Transverse colon (tissue), 4 donors: Measurements from ENCODE around the gene CENPS. TPM values are rescaled to one million over a fixed set of nuclear protein-coding genes. Genes with fewer than 3 reads are reported as not detected.

ENCODE experiments used
- DNase-seq: peaks from one replicate; pipeline ENCODE4 v3.0.0-alpha.2; 2019
- H3K27ac ChIP-seq, 4 donors: fragments of 200-600 bp; sonication (generic); 2 replicates each; pipeline ENCODE4 v1.5.1; 2016 to 2018; ENCODE audit warnings: inconsistent platforms in 4 of 4
- H3K27me3 ChIP-seq: fragments of 200-600 bp; sonication (generic); 2 replicates; pipeline ENCODE4 v1.5.1; 2017; ENCODE audit warnings: inconsistent platforms
- H3K36me3 ChIP-seq, 4 donors: fragments of 200-600 bp; sonication (generic); 2 replicates each; pipeline ENCODE4 v1.5.1; 2017 to 2019; ENCODE audit warnings: inconsistent platforms in 4 of 4
- H3K4me1 ChIP-seq, 4 donors: fragments of 200-600 bp; sonication (generic); 2 replicates each; pipeline ENCODE4 v1.5.1; 2017 to 2020; ENCODE audit warnings: inconsistent platforms in 4 of 4
- H3K4me3 ChIP-seq, 4 donors: fragments of 200-600 bp; sonication (generic); 1 replicate in 1 of 4; 2 replicates in 3 of 4; pipeline versions ENCODE4 v1.5.1 to v1.6.1; 2017 to 2019; ENCODE audit warnings: inconsistent platforms in 4 of 4
- H3K9me3 ChIP-seq, 2 donors: fragments of 200-600 bp; sonication (generic); 2 replicates each; pipeline ENCODE4 v1.5.1; 2017 to 2019; ENCODE audit warnings: inconsistent platforms in 2 of 2
- EP300 ChIP-seq: sonication (generic); formaldehyde crosslinking; IDR thresholded peaks from one replicate; pipeline ENCODE4 v1.6.1; 2017; ENCODE audit warnings: antibody characterized with exemption, low read depth
- POLR2A ChIP-seq: fragments of 450-650 bp; IDR thresholded peaks from one replicate; pipeline ENCODE4 v1.6.1; 2016; ENCODE audit warnings: antibody characterized with exemption, mild to moderate bottlenecking, moderate library complexity
- POLR2AphosphoS5 ChIP-seq, 3 donors: sonication (generic); formaldehyde crosslinking; IDR thresholded peaks; one replicate each; pipeline ENCODE4 v1.6.1; 2016; ENCODE audit warnings: antibody characterized with exemption in 3 of 3
- WGBS, 2 donors: methylation state at CpG; one replicate each; pipeline ENCODE4 v1.1.5; 2018; ENCODE audit warnings: low coverage in 1 of 2; 5-methylcytosine and 5-hydroxymethylcytosine counted together
- in situ Hi-C, 4 donors: fragments of 200-750 bp; cut with MboI; loops; one replicate each; pipeline versions ENCODE4 v1.15.0 to v1.15.1; 2017; ENCODE audit warnings: low sequenced_read_pairs in 3 of 4, low pct_ligation_motif_present in 1 of 4, low pct_unique_long_range_greater_than_20kb in 1 of 4
- intact Hi-C: fragments of 100-400 bp; cut with DNase I; formaldehyde crosslinking; loops from one replicate; pipeline ENCODE4 v1.15.1; 2023; ENCODE audit warnings: low total_unique reads
- total RNA-seq, 4 donors: library from RNA; depleted of rRNA; stranded (reverse); fragments of >200 nt; gene quantifications; one replicate each; pipeline ENCODE4 v1.1.0, GENCODE V29; 2016
- TF ChIP-seq, protein P1 (sequence below), 5 experiments: fragments of 200-600 bp in 3 of 5; fragments of 450-650 bp in 2 of 5; sonication (generic) in 3 of 5; IDR thresholded peaks; 1 replicate in 2 of 5; 2 replicates in 3 of 5; pipeline ENCODE4 v1.5.1; 2016 to 2017; ENCODE audit warnings: antibody characterized with exemption in 5 of 5, inconsistent platforms in 3 of 5, mild to moderate bottlenecking in 2 of 5, moderate library complexity in 1 of 5

Gene CENPS
- total RNA-seq, 4 donors from 2014 or later: 6.8 to 8.2 TPM; not detected in 2

DNA sequence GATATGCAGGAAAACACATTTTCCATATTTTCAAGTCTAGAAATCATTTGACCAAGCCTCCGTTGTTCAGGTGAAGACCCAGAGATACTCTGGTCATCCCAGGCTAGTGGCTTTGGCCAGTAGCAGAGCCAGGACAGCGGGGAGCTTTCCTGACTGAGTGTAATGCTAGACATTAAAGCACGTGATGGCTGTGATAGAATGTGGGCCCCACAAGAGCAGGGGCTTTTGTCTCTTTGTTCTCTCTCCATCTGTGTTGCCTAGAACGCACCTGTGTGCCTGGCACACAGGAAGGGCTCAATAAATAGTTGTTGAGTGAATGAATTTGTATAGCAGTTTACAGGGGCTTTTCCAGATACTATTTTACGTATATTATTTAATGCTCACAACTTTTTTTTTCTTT, 10.6 kb downstream of the CENPS start:
- Histone ChIP-seq H3K36me3 (no peaks in the 10 kb centered on the region), H3K27me3 (no peaks in the 10 kb centered on the region), H3K27ac (no peak overlapping the region), H3K4me3 (no peak overlapping the region), H3K9me3 (no peaks in the 10 kb centered on the region), H3K4me1 (no peaks in the 10 kb centered on the region)
- intact Hi-C loops: no loop called here
- 93 to 94% methylated on average over 2 to 5 of the region's 5 CpGs for WGBS, 2 donors
- in situ Hi-C loops: no loop called here
- TF ChIP-seq EP300 (no peak), POLR2AphosphoS5 (IDR thresholded peaks at IDR 0.05) (no peak), POLR2A (no peak)
- TF ChIP-seq, protein P1, sequence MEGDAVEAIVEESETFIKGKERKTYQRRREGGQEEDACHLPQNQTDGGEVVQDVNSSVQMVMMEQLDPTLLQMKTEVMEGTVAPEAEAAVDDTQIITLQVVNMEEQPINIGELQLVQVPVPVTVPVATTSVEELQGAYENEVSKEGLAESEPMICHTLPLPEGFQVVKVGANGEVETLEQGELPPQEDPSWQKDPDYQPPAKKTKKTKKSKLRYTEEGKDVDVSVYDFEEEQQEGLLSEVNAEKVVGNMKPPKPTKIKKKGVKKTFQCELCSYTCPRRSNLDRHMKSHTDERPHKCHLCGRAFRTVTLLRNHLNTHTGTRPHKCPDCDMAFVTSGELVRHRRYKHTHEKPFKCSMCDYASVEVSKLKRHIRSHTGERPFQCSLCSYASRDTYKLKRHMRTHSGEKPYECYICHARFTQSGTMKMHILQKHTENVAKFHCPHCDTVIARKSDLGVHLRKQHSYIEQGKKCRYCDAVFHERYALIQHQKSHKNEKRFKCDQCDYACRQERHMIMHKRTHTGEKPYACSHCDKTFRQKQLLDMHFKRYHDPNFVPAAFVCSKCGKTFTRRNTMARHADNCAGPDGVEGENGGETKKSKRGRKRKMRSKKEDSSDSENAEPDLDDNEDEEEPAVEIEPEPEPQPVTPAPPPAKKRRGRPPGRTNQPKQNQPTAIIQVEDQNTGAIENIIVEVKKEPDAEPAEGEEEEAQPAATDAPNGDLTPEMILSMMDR (IDR thresholded peaks at IDR 0.05): no peak
- DNase-seq: no peak

DNA sequence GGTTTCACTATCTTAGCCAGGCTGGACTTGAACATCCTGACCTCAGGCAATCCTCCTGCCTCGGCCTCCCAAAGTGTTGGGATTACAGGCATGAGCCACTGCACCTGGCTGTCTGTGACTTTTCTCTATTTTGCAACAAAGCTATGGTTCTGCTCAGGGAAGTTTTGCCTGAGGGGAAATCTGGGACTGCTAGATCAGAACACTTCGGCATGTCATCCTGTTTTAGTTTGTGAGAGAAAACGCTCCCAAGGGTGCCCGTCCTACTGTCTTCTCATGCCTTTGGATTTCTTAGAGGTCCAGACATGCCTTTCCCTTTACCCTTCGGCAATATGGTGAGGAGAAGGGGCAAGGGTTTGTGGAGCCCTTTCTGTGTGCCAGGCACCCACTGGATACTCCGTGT, 14.0 kb downstream of the CENPS start:
- Histone ChIP-seq H3K4me3 (no peak overlapping the region), H3K9me3 (no peaks in the 10 kb centered on the region), H3K27me3 (no peaks in the 10 kb centered on the region), H3K36me3 (no peaks in the 10 kb centered on the region), H3K27ac (no peak overlapping the region), H3K4me1 (no peaks in the 10 kb centered on the region)
- no peak for DNase-seq
- intact Hi-C loops: no loop called here
- TF ChIP-seq EP300 (no peak), POLR2AphosphoS5 (IDR thresholded peaks at IDR 0.05) (no peak), POLR2A (no peak)
- TF ChIP-seq, protein P1 (IDR thresholded peaks at IDR 0.05): no peak
- in situ Hi-C loops: no loop called here
- WGBS, 2 donors: 97 to 100% methylated on average over 2 to 6 of the region's 6 CpGs

DNA sequence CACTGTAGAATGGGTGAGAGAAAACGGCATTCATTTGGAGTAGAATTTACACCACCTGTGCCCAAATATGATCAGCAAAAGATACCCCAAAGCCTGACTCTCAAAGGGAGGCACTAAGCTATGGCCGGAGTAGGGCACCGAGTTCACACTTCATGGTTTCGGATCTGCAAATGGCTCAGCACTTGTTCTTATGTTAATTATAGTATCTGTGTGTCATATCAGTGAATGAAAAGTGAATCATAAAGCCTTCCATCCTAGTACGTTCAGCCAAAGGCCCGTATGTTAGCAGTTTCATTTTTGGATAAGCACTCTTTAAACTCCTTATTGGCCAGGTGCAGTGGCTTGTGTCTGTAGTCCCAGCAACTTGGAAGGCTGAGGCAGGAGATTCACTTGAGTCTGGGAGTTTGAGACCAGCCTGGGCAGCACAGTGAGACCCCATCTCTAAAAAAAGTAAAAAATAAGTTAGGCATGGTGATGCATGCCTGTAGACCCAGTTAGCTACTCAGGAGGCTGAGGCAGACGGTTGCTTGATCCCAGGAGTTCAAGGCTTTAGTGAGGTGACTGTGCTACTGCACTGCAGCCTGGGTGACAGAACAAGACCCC, 14.7 kb downstream of the CENPS start:
- TF ChIP-seq POLR2AphosphoS5 (IDR thresholded peaks at IDR 0.05) (no peak), EP300 (no peak), POLR2A (no peak)
- TF ChIP-seq, protein P1 (IDR thresholded peaks at IDR 0.05): no peak
- no peak for DNase-seq
- in situ Hi-C loops: no loop called here
- intact Hi-C loops: no loop called here
- Histone ChIP-seq H3K4me1 (no peaks in the 10 kb centered on the region), H3K9me3 (no peaks in the 10 kb centered on the region), H3K4me3 (no peak overlapping the region), H3K27ac (no peak overlapping the region), H3K36me3 (no peaks in the 10 kb centered on the region), H3K27me3 (no peaks in the 10 kb centered on the region)
- WGBS, 2 donors: 91 to 100% methylated on average over 1 to 7 of the region's 7 CpGs

DNA sequence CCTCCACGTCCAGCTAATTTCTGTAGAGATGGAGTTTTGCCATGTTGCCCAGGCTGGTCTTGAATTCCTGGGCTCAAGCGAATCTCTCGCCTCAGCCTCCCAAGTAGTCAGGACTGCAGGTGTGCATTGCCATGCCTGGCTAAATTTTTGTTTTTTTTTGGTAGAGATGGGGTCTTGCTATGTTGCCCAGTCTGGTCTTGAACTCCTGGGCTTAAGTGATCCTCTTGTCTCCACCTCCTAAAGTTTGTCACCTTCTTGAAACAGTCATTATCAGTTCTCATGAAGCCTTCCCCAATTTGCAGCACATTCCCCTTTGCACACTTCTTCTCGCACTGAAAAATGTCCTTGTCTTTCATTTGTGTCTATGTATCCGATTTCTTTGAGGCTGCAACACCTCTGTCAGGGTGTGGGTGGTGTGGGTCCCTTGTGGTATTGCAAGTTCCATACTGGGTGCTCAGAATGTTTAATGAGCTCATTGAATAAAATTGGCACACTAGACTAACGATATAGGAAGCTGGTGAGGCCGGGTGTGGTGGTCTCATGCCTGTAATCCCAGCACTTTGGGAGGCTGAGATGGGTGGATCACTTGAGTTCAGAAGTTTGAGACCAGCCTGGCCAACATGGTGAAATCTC, 16.7 kb downstream of the CENPS start:
- intact Hi-C loops (no loop called here), in situ Hi-C loops (no loop called here)
- no peaks in the 10 kb centered on the region for H3K36me3 ChIP-seq
- H3K27me3 ChIP-seq: no peaks in the 10 kb centered on the region
- DNase-seq: no peak
- no peak overlapping the region for H3K27ac ChIP-seq
- no peaks in the 10 kb centered on the region for H3K4me1 ChIP-seq
- no peak for TF ChIP-seq EP300
- TF ChIP-seq POLR2A: no peak
- TF ChIP-seq, protein P1 (IDR thresholded peaks at IDR 0.05): no peak
- TF ChIP-seq POLR2AphosphoS5 (IDR thresholded peaks at IDR 0.05): no peak
- H3K9me3 ChIP-seq: no peaks in the 10 kb centered on the region
- H3K4me3 ChIP-seq: no peak overlapping the region
- WGBS, 2 donors: 97 to 100% methylated on average over 2 to 7 of the region's 7 CpGs
